Suppressor macrophage treated with lipopolysaccharide for 4 hours (primary cell): ENCODE measurements around the gene C18orf32.
"Not testable (repeated sequence)": the region's sequence is repeated elsewhere in the genome, so short reads cannot be mapped to it uniquely, and the experiment has no call there.

Experiments used
- DNase-seq: peaks from one replicate; pipeline ENCODE4 v3.0.0-alpha.2; 2020

The C18orf32 gene

GRCh38 chr18:49467019-49467563 lies 19.9 kb downstream of the C18orf32 start:
- DNase-seq: no peak

- DNase-seq: no peak
Measured at GRCh38 chr18:49464718-49465598, 22.1 kb downstream of the C18orf32 start.

GRCh38 chr18:49461602-49461977 lies 25.4 kb downstream of the C18orf32 start:
- no peak for DNase-seq

GRCh38 chr18:49460976-49461601 lies 25.9 kb downstream of the C18orf32 start:
- no peak for DNase-seq

GRCh38 chr18:49459404-49460171 lies 27.4 kb downstream of the C18orf32 start:
- DNase-seq: peak; percentile 50

GRCh38 chr18:49457616-49458015 lies 29.4 kb downstream of the C18orf32 start:
- DNase-seq: no peak

GRCh38 chr18:49456794-49457193 lies 30.2 kb downstream of the C18orf32 start:
- DNase-seq: no peak

GRCh38 chr18:49452534-49452933 lies 34.5 kb downstream of the C18orf32 start:
- not testable (repeated sequence) for DNase-seq

- DNase-seq: peak; percentile 28
Measured at GRCh38 chr18:49447810-49448745, 39.0 kb downstream of the C18orf32 start.

- no peak for DNase-seq
Measured at GRCh38 chr18:49446481-49446880, 40.6 kb downstream of the C18orf32 start.

GRCh38 chr18:49444581-49444980 lies 42.5 kb downstream of the C18orf32 start:
- DNase-seq: no peak

GRCh38 chr18:49443837-49444236 lies 43.2 kb downstream of the C18orf32 start:
- no peak for DNase-seq

GRCh38 chr18:49441338-49441938 lies 45.6 kb downstream of the C18orf32 start:
- no peak for DNase-seq

GRCh38 chr18:49435170-49435569 lies 51.9 kb downstream of the C18orf32 start:
- DNase-seq: no peak

- DNase-seq: no peak
Measured at GRCh38 chr18:49432602-49433001, 54.4 kb downstream of the C18orf32 start.

- DNase-seq: no peak
Measured at GRCh38 chr18:49431165-49431962, 55.7 kb downstream of the C18orf32 start.
